Motor neuron (in vitro differentiated cells): ENCODE data around the gene PCAT7. TPM values are rescaled to one million over a fixed set of nuclear protein-coding genes. Genes with fewer than 3 reads are reported as not detected.
"Not testable (repeated sequence)": the region's sequence is repeated elsewhere in the genome, so short reads cannot be mapped to it uniquely, and the experiment has no call there.

Experiments
- ATAC-seq, 8 experiments: fragments of 200-7000 bp; cut with Tn5 transposase; replicated peaks in 6 of 8; 2 replicates each; pipeline ENCODE4 v1.8.0; 2021; ENCODE audit warnings: mild to moderate bottlenecking in 8 of 8, moderate library complexity in 8 of 8
- H3K27ac ChIP-seq, 2 donors: fragments of 250-450 bp; sonication (Bioruptor Pico); 2 replicates each; pipeline ENCODE4 v1.9.0; 2021; ENCODE audit warnings: antibody characterized with exemption in 2 of 2, mild to moderate bottlenecking in 2 of 2, moderate library complexity in 1 of 2
- H3K4me1 ChIP-seq, 2 donors: fragments of 250-450 bp; sonication (Bioruptor Pico); replicated peaks in 1 of 2; 2 replicates each; pipeline ENCODE4 v1.6.1; 2021; ENCODE audit warnings: antibody characterized with exemption in 2 of 2, mild to moderate bottlenecking in 2 of 2, moderate library complexity in 1 of 2
- H3K4me3 ChIP-seq, 5 donors: fragments of 250-450 bp; sonication (Bioruptor Pico); 2 replicates each; pipeline ENCODE4 v1.9.0; 2021; ENCODE audit warnings: antibody characterized with exemption in 5 of 5, mild to moderate bottlenecking in 5 of 5, moderate library complexity in 4 of 5
- WGBS, 10 experiments: fragments of 450-650 bp; shearing (Covaris generic); methylation state at CpG; one replicate each; pipeline ENCODE4 v1.0.0; 2022; 5-methylcytosine and 5-hydroxymethylcytosine counted together
- in situ Hi-C, 9 experiments: fragments of 400-800 bp; cut with MboI; loops; one replicate each; pipeline ENCODE4 v1.15.0; 2021; ENCODE audit warnings: low sequenced_read_pairs in 9 of 9, low pct_unique_long_range_greater_than_20kb in 2 of 9; ENCODE audit not compliant: unreplicated experiment in 9 of 9
- total RNA-seq, 8 experiments: library from RNA; unstranded; fragments of 300-600 nt; gene quantifications; 2 replicates each; pipeline versions ENCODE4 v1.2.3 to v1.2.4, GENCODE V29; 2022

The PCAT7 gene
- total RNA-seq, 8 experiments from 2014 or later = 0.15 to 18.0 (median 5.3) TPM; not detected in 1

- 30 to 90% (median 50%) methylated on average over 1 to 3 of the region's 3 CpGs; no CpG with 5 or more reads in 5 of the 10 experiments for WGBS, 10 experiments
- in situ Hi-C loops = no loop called here
- ATAC-seq = no peak
- no peak overlapping the region for H3K4me3 ChIP-seq
- no peak overlapping the region for H3K27ac ChIP-seq
- H3K4me1 ChIP-seq = no peaks in the 10 kb centered on the region
Observed at GRCh38 chr9:94568250-94568889, 13.5 kb downstream of the PCAT7 start.

GRCh38 chr9:94568972-94569712, 14.3 kb downstream of the PCAT7 start:
- H3K4me3 ChIP-seq = no peak overlapping the region
- no peak for ATAC-seq
- in situ Hi-C loops = no loop called here
- H3K4me1 ChIP-seq = no peaks in the 10 kb centered on the region
- H3K27ac ChIP-seq = no peak overlapping the region
- WGBS, 10 experiments = 46 to 100% (median 83%) methylated on average over 1 to 16 of the region's 17 CpGs; no CpG with 5 or more reads in 2 of the 10 experiments

- H3K4me1 ChIP-seq = no peaks in the 10 kb centered on the region
- no peak for ATAC-seq
- no peak overlapping the region for H3K27ac ChIP-seq
- H3K4me3 ChIP-seq = no peak overlapping the region
- 0 to 100% (median 71%) methylated on average over 1 to 2 of the region's 2 CpGs; no CpG with 5 or more reads in 2 of the 10 experiments for WGBS, 10 experiments
- in situ Hi-C loops = no loop called here
Observed at GRCh38 chr9:94576131-94576530, 21.2 kb downstream of the PCAT7 start.

GRCh38 chr9:94577036-94577435, 22.2 kb downstream of the PCAT7 start:
- in situ Hi-C loops = no loop called here

GRCh38 chr9:94577571-94577970, 22.7 kb downstream of the PCAT7 start:
- H3K27ac ChIP-seq = no peak overlapping the region
- ATAC-seq = no peak
- H3K4me1 ChIP-seq = no peaks in the 10 kb centered on the region
- in situ Hi-C loops = no loop called here
- H3K4me3 ChIP-seq = no peak overlapping the region
- 0 to 89% (median 68%) methylated on average over 1 to 2 of the region's 2 CpGs for WGBS, 10 experiments

More at GRCh38 chr9:94577036-94577435, 22.2 kb downstream of the PCAT7 start:
- H3K27ac ChIP-seq = no peak overlapping the region
- H3K4me1 ChIP-seq = no peaks in the 10 kb centered on the region
- H3K4me3 ChIP-seq = no peak overlapping the region
- WGBS, 10 experiments = 0 to 67% (median 0%) methylated on average over 1 of the region's 1 CpG; no CpG with 5 or more reads in 7 of the 10 experiments
- no peak for ATAC-seq

- peak in 1 of 8 experiments; percentile 62 for ATAC-seq
- in situ Hi-C loops = no loop called here
- H3K27ac ChIP-seq = no peak overlapping the region
- H3K4me3 ChIP-seq = no peak overlapping the region
- H3K4me1 ChIP-seq = no peaks in the 10 kb centered on the region
- 74 to 100% (median 94%) methylated on average over 1 to 5 of the region's 5 CpGs; no CpG with 5 or more reads in 1 of the 10 experiments for WGBS, 10 experiments
Observed at GRCh38 chr9:94581728-94582127, 26.8 kb downstream of the PCAT7 start.

GRCh38 chr9:94584555-94584954, 29.7 kb downstream of the PCAT7 start:
- WGBS, 10 experiments = 40 to 100% (median 76%) methylated on average over 1 to 5 of the region's 6 CpGs; no CpG with 5 or more reads in 2 of the 10 experiments
- ATAC-seq = no peak
- Histone ChIP-seq H3K4me1 (no peaks in the 10 kb centered on the region), H3K4me3 (no peak overlapping the region), H3K27ac (no peak overlapping the region)
- in situ Hi-C loops = no loop called here

- 51 to 95% (median 88%) methylated on average over 1 to 4 of the region's 4 CpGs; no CpG with 5 or more reads in 2 of the 10 experiments for WGBS, 10 experiments
- H3K4me1 ChIP-seq = no peaks in the 10 kb centered on the region
- ATAC-seq = no peak
- no peak overlapping the region for H3K27ac ChIP-seq
- no peak overlapping the region for H3K4me3 ChIP-seq
- in situ Hi-C loops = no loop called here
Observed at GRCh38 chr9:94586316-94586715, 31.4 kb downstream of the PCAT7 start.

GRCh38 chr9:94586814-94587213, 31.9 kb downstream of the PCAT7 start:
- Histone ChIP-seq H3K27ac (no peak overlapping the region), H3K4me1 (no peaks in the 10 kb centered on the region), H3K4me3 (no peak overlapping the region)
- in situ Hi-C loops = no loop called here
- WGBS, 10 experiments = 0 to 100% (median 80%) methylated on average over 1 to 7 of the region's 9 CpGs; no CpG with 5 or more reads in 3 of the 10 experiments
- ATAC-seq = no peak

GRCh38 chr9:94588681-94589080, 33.8 kb downstream of the PCAT7 start:
- no peaks in the 10 kb centered on the region for H3K4me1 ChIP-seq
- in situ Hi-C loops = no loop called here
- no peak overlapping the region for H3K4me3 ChIP-seq
- ATAC-seq = no peak
- 33 to 93% (median 42%) methylated on average over 1 to 4 of the region's 9 CpGs; no CpG with 5 or more reads in 7 of the 10 experiments for WGBS, 10 experiments
- no peak overlapping the region for H3K27ac ChIP-seq

- H3K4me3 ChIP-seq, ATAC-seq, H3K4me1 ChIP-seq, in situ Hi-C loops, H3K27ac ChIP-seq: not testable (repeated sequence)
- WGBS, 10 experiments = no CpG with 5 or more reads among the region's 38 CpGs
Observed at GRCh38 chr9:94591046-94591545, 36.2 kb downstream of the PCAT7 start.

- Histone ChIP-seq H3K4me1 (no peaks in the 10 kb centered on the region), H3K4me3 (no peak overlapping the region), H3K27ac (no peak overlapping the region)
- in situ Hi-C loops = no loop called here
- no peak for ATAC-seq
- WGBS, 10 experiments = 53 to 100% (median 83%) methylated on average over 1 to 7 of the region's 8 CpGs; no CpG with 5 or more reads in 3 of the 10 experiments
Observed at GRCh38 chr9:94591876-94592275, 37.0 kb downstream of the PCAT7 start.

- ATAC-seq, in situ Hi-C loops, H3K4me1 ChIP-seq, H3K27ac ChIP-seq, H3K4me3 ChIP-seq: not testable (repeated sequence)
- 0 to 83% (median 64%) methylated on average over 1 to 6 of the region's 7 CpGs; no CpG with 5 or more reads in 2 of the 10 experiments for WGBS, 10 experiments
Observed at GRCh38 chr9:94592683-94593082, 37.8 kb downstream of the PCAT7 start.
